ENCODE results near the gene DNAJB13.
"Not testable (repeated sequence)": the region's sequence is repeated elsewhere in the genome, so short reads cannot be mapped to it uniquely, and the experiment has no call there.

Gene DNAJB13

GRCh38 chr11:73978576-73979086 lies 27.8 kb downstream of the DNAJB13 start:
- DNase-seq = peak in 1 of 2 donors; percentile 16

- DNase-seq = peak; percentile 91 to 92
Measured at GRCh38 chr11:73980001-73980961, 29.5 kb downstream of the DNAJB13 start.

GRCh38 chr11:73981051-73981805 lies 30.4 kb downstream of the DNAJB13 start:
- peak in 1 of 2 donors; percentile 30 for DNase-seq

GRCh38 chr11:73982595-73982989 lies 31.8 kb downstream of the DNAJB13 start, which contains the start of gene UCP2:
Gene UCP2 (minus strand): TSS chr11:73982843. CDS start chr11:73978378, 4,465 bp downstream.
- DNase-seq = peak; percentile 88 to 89

DNA sequence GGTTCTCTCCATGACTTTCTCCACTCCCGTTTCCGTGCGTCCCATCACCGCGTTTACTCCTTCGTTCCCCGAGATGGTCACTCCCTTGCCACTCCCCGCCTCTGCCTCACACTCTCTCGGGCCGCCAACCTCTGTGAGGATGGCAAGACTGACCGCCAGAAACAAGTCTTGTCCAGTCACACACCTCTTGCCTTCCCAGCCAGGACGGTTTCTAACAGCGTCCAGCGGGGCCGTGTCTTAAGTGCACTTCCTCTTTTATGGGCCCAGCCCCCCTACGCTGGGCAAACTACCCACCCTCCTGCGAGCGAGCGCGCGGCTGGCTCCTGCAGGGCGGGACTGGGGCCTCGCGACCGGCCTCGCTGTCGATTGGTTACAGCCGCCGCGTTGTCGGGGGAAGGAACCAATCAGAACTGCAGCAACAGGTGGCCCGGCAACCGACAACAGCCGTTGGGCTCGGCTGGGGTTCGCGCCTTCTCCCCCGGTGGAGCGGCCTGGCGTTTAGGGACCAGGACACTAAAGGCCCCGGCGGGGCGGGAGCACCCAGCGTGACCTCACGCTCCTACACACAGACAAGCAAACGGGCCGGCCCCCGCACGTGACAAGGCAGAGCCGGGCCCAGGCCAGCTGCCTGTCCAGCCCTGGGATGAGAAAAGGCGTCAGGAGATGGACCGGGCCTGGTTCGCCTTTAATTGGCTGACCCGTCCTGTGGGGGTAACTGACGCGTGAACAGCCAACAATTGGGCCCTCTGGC lies 32.3 kb downstream of the DNAJB13 start:
- DNase-seq = peak; percentile 96 to 97

GRCh38 chr11:73983741-73984538 lies 33.1 kb downstream of the DNAJB13 start:
- DNase-seq = peak; percentile 26 to 29

DNA sequence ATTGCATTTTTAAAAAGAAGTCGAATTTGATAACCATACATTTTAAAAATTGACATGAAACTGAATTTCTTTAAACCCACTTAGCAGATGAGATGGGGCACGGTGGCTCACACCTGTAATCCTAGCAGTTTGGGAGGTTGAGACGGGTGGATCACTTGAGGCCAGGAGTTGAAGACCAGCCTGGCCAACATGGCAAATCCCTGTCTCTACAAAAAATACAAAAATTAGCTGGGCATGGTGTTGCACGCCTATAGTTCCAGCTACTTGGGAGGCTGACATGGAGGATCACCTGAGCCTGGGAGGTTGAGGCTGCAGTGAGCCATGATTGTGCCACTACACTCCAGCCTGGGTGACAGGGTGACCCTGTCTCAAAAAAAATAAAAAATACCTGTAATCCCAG lies 34.8 kb downstream of the DNAJB13 start:
- not testable (repeated sequence) for DNase-seq

GRCh38 chr11:73988227-73988626 lies 37.4 kb downstream of the DNAJB13 start:
- no peak for DNase-seq

DNA sequence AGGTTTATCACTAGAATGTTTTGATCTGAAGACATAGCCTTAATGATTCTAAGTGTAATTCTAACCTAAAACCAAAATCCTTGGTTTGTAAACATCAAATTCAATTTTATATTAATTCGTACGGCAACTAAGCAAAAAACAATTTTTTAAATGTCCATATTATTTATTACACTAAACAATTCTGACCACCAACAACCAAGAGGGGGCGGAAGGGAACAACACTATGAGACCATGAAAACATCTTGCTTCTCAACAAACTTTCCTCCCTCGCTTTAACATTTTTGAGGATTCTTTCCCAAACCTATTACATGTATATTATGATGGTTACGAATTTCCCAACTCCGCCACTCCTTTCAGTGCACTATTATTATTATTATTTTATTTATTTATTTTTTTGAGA lies 38.3 kb downstream of the DNAJB13 start:
- peak; percentile 19 to 22 for DNase-seq

GRCh38 chr11:73990730-73991129 lies 39.9 kb downstream of the DNAJB13 start:
- DNase-seq = no peak

- peak in 1 of 2 donors; percentile 39 for DNase-seq
Measured at GRCh38 chr11:73991471-73992006, 40.7 kb downstream of the DNAJB13 start.

GRCh38 chr11:73995247-73995646 lies 44.4 kb downstream of the DNAJB13 start:
- DNase-seq = peak; percentile 55 to 85

DNA sequence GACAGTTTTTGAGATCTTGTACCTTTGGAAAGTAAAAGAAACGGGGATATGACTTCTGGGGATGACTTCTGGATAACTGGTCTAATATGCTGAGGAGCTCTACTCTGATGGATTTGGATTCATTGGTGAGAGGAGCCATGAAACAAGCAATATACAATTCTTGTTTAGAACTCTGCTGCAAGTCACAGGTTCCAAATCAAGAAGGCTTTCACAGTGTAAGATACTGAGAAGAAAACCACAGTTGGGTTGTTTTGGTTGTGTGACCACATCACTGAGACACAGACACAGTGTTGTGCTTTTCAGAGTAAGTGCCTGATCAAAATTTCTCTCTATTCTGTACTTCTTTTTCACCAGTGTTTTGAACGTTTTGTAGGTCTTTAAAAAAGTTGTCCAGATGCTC lies 44.9 kb downstream of the DNAJB13 start:
- DNase-seq = peak; percentile 56 to 79

- peak in 1 of 2 donors; percentile 15 for DNase-seq
Measured at GRCh38 chr11:73996161-73996747, 45.4 kb downstream of the DNAJB13 start.

DNA sequence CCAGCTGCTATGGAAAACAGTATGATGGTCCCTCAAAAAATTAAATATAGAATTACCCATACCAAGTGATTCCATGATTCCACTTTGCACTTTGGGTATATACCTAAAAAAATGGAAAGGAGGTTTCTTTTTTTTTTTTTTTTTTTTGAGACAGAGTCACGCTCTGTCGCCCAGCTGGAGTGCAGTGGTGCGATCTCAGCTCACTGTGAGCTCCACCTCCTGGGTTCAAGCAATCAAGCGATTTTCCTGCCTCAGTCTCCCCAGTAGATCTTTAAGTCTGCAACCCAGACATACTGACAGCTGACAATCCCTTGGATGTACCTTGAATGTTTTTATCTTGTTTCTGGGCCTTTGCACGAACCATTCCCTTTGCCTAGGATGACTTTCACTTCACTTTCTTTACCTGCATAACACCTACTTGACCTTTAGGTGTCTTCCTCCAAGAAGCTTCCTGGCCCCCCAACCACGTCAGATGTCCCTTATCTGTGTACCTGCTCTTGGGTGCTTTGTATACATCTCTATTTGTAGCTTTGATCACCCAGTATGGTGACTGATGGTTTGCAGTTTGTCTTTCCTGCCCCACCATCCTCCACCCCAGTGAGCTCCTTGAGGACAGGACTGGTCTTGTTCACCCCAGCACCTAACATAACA lies 46.4 kb downstream of the DNAJB13 start:
- DNase-seq = peak in 1 of 2 donors; percentile 34

GRCh38 chr11:73998846-73999575 lies 48.2 kb downstream of the DNAJB13 start:
- DNase-seq = no peak

DNA sequence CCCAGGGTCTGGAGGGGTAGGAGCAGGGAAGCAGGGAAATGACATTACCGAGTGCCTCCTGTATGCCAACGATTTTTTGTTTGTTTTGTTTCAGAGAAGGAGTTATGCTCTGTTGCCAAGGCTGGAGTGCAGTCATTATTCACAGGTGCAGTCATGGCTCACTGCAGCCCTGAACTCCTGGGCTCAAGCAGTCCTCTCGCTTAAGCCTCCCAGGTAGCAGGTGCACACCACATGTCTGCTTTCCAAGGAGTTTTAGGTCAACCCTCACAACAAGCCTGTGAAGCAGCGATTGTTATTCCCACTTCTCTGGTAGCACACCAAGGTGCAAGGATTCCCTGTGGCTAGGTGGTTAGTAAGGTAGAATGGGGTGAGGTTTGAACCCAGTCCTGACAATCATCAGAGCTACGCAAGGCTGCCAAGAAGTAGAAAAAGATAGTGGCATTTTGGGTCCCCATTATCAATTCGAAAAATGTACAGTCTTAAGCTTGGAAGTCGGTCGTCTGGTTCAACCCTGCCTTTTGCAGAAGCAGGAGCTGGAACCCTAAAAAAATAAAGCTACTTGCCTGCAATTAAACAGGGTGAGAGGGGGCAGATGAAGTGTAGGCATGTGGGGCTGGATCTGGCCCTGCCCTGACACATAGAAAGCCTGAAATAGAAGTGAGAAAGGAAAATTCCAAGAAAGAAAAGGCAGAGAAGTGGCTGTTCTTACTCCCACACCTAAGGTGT lies 48.9 kb downstream of the DNAJB13 start:
- DNase-seq = peak in 1 of 2 donors; percentile 64

- DNase-seq = no peak
Measured at GRCh38 chr11:74000307-74001133, 49.7 kb downstream of the DNAJB13 start.
